GM12801 (cell line): ENCODE data around the gene SPTLC2.

ENCODE experiments used
- CTCF ChIP-seq: IDR thresholded peaks from one replicate; pipeline ENCODE4 v1.5.1; 2011; ENCODE audit warnings: control low read depth; ENCODE audit not compliant: insufficient read length; ENCODE audit errors: extremely low read depth

Gene SPTLC2

DNA sequence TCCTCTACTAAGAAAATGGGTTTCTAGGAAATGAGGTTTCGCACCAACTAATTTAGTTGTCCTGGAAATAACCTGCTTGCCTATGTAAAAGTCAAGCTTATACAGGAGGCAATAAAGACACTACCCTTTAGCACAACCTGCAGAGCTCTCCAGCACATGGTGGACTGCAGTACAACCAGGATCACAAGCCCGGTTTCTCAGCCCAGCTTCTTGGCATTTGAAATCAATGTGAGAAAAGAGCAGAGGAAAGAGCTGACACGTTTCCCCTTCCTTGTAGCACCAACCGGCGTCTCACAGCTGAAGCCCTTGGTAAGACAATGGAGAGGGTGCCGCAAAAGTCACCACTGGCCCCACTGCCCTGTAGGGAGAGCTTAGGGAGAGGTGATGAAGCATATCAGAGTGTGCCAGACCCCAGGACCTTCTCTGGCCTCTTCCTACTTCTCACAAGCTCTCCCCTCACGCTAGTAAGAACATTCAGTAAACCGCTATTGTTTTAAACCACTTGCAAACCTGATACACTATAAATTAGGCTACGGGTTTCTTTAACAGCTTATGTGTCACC is 8.6 kb downstream of the SPTLC2 start:
- TF ChIP-seq CTCF = no peak

DNA sequence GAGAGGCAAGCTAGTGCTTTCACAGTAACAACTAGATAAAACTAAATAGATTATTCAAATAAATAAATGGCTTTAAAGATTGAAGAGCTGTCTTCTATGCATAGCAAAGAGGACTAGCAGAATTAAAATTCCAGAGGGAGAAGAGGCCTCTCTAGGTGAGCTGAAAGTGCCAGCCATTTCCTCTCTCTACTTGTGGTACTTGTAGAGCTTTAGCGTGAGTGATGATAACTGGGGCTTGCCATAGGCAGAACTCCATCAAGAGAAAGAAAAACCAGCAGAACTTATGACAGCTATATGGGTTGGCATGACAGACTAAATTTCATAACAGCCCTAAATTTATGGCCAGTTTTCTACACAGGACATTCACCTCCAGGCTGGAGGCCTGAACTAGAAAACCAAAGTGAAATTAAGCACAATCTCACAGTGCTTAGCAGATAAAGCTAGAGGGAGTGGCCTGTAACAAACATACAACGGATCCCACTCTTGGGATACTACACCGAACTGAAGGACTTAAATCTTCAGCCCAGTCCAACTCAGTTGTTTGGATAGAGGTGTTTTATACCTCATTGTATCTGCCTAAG is 11.0 kb downstream of the SPTLC2 start:
- no peak for TF ChIP-seq CTCF

DNA sequence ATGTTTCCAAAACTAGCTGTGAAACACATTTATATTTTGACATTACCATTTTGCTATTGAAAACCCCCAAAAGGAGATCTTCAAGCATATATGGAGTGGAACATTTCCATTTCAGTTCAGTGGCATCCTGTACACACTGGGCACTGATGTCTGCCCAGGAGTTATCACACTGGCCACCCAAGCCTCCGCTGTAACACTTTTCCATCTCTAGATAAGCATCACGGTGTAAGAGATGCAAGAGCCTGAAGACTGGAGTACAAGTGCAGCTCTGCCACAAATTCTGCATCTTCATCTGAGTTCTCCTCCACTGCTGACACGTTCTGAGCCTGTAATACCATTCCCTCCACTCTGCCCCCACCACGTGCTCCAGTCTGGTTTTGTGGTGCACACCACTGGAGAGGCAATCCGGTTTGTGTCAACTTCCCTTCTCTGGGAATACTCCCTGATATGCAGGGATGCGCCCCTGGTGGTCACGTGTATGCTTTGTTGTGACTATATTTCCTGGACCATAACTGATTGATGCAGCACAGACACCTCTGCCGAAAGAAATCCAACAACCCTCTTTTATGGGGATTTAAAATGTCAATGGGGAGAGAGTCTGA is 12.7 kb downstream of the SPTLC2 start:
- TF ChIP-seq CTCF = no peak

- no peak for TF ChIP-seq CTCF
These were observed 13.4 kb downstream of the SPTLC2 start for GRCh38 chr14:77603031-77603430.

DNA sequence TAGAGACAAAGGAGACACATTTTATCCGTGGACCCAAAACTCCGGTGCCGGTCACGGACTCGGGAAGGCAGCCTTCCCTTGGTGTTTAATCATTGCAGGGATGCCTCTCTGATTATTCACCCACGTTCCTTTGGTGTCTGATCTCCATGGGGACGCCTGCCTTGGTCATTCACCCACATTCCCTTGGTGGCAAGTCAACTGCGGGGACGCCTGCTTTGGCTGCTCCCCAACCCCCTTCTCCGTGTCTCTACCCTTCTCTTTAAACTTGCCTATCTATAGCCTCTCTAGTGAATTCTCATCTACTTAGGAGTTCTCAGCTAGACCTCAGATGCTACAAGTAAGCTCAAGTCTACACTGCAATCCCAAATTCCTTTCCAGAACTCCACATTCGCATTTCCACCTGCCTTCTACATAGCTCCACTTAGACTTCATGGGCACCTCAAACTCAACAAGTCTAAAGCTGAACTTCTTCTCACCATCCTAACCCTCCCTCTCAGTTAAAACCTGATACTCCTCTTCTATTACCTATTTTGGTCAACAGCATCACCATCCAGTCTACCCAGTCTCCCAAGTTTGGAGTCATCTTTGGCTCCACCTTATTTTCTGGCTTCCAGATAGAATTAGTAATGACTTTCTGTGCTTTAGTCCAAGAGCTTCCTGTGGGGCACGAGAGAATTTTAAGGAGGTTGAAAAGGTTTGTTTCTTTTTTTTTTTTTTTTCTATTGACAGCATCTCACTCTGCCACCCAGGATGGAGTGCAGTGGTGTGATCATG is 14.4 kb downstream of the SPTLC2 start:
- TF ChIP-seq CTCF = no peak

DNA sequence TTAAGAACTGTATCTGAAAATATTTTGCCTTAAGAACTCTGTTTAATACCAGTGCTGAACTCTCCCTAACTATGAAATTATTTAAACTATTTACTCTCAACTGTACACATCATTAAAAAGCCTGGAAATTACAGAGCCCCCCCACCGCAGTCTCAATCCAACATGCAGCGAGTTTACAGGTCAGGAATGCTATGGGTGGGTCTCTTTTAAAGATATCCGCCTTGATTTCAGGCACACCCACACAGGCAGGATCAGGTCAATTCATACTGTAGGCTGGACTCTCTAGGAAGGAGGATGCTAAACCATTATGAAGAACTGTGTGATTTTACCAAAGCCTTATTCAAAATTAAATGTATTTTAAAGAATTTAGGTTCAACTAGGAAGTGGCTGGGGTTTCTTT is 16.5 kb downstream of the SPTLC2 start:
- TF ChIP-seq CTCF = no peak

GRCh38 chr14:77598366-77599070 is 17.9 kb downstream of the SPTLC2 start:
- TF ChIP-seq CTCF = no peak
